Right atrium auricular region (tissue), 2 donors: ENCODE results near the gene PSMD9. TPM values are rescaled to one million over a fixed set of nuclear protein-coding genes. Genes with fewer than 3 reads are reported as not detected.
"Not testable (repeated sequence)": the region's sequence is repeated elsewhere in the genome, so short reads cannot be mapped to it uniquely, and the experiment has no call there.

Experiments used
- DNase-seq: peaks from one replicate; pipeline ENCODE4 v3.0.0-alpha.2; 2019; ENCODE audit warnings: low spot score
- H3K27ac ChIP-seq, 2 donors: fragments of 200-600 bp; sonication (generic); 1 replicate in 1 of 2; 2 replicates in 1 of 2; pipeline ENCODE4 v1.5.1; 2016 to 2019
- H3K27me3 ChIP-seq, 2 donors: fragments of 200-600 bp; sonication (generic); one replicate each; pipeline versions ENCODE4 v1.5.1 to v1.6.0; 2017 to 2019
- H3K36me3 ChIP-seq: fragments of 200-600 bp; sonication (generic); one replicate; pipeline ENCODE4 v1.5.1; 2016
- H3K4me1 ChIP-seq, 2 donors: fragments of 200-600 bp; sonication (generic); one replicate each; pipeline versions ENCODE4 v1.5.1 to v1.6.0; 2017 to 2019
- H3K4me3 ChIP-seq, 2 donors: fragments of 200-600 bp; sonication (generic); 1 replicate in 1 of 2; 2 replicates in 1 of 2; pipeline ENCODE4 v1.5.1; 2017 to 2019; ENCODE audit warnings: mild to moderate bottlenecking in 1 of 2, moderate library complexity in 1 of 2
- H3K9me3 ChIP-seq, 2 donors: fragments of 200-600 bp; sonication (generic); one replicate each; pipeline ENCODE4 v1.5.1; 2019
- total RNA-seq, 2 donors: library from RNA; depleted of rRNA; stranded (reverse); fragments of >200 nt; gene quantifications; one replicate each; pipeline ENCODE4 v1.1.0, GENCODE V29; 2016
- TF ChIP-seq, protein P1 (sequence below), 2 donors: fragments of 200-600 bp; sonication (generic); IDR thresholded peaks; one replicate each; pipeline ENCODE4 v1.5.1; 2019; ENCODE audit warnings: antibody characterized with exemption in 2 of 2

The PSMD9 gene
- total RNA-seq, 2 donors from 2014 or later: 33.2 to 59.2 TPM

- Histone ChIP-seq H3K27ac (no peak overlapping the region), H3K36me3 (no peaks in the 10 kb centered on the region), H3K4me1 (no peaks in the 10 kb centered on the region), H3K9me3 (no peaks in the 10 kb centered on the region), H3K4me3 (no peak overlapping the region), H3K27me3 (no peaks in the 10 kb centered on the region)
- TF ChIP-seq, protein P1, sequence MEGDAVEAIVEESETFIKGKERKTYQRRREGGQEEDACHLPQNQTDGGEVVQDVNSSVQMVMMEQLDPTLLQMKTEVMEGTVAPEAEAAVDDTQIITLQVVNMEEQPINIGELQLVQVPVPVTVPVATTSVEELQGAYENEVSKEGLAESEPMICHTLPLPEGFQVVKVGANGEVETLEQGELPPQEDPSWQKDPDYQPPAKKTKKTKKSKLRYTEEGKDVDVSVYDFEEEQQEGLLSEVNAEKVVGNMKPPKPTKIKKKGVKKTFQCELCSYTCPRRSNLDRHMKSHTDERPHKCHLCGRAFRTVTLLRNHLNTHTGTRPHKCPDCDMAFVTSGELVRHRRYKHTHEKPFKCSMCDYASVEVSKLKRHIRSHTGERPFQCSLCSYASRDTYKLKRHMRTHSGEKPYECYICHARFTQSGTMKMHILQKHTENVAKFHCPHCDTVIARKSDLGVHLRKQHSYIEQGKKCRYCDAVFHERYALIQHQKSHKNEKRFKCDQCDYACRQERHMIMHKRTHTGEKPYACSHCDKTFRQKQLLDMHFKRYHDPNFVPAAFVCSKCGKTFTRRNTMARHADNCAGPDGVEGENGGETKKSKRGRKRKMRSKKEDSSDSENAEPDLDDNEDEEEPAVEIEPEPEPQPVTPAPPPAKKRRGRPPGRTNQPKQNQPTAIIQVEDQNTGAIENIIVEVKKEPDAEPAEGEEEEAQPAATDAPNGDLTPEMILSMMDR (IDR thresholded peaks at IDR 0.05): no peak
- DNase-seq: no peak
Observed at GRCh38 chr12:121883315-121883660, 5.3 kb upstream of the PSMD9 start.

- not testable (repeated sequence) for H3K4me3 ChIP-seq, H3K36me3 ChIP-seq, H3K27me3 ChIP-seq, H3K9me3 ChIP-seq, H3K27ac ChIP-seq, H3K4me1 ChIP-seq, DNase-seq
Observed at GRCh38 chr12:121885129-121885528, 3.5 kb upstream of the PSMD9 start.

DNA sequence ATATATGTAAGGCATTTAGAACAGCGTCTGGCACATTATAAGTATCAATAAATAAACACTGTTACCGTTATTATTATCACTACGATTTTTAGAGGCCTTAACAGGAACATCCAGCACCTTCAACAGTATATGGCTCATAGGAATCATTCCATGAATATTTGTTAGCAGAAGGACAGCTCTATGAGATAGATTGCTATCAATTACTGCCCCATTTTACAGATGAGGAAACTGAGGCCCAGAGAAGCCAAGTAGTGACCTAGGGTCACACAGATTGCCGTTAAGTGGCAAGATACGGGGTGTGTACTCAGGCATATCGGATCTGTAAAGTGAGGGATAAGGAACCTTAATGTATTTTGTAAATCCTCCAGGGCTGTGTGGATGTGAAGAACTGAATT, 510 bp upstream of the PSMD9 start:
- H3K27me3 ChIP-seq: no peaks in the 10 kb centered on the region
- DNase-seq: no peak
- peaks cover 0 to 16% of the 10 kb centered on the region in 2 donors for H3K4me1 ChIP-seq
- peak overlapping the region; percentile 76 to 91 for H3K4me3 ChIP-seq
- H3K27ac ChIP-seq: peak overlapping the region; percentile 90 to 96
- H3K9me3 ChIP-seq: no peaks in the 10 kb centered on the region
- peaks cover 3% of the 10 kb centered on the region for H3K36me3 ChIP-seq
- TF ChIP-seq, protein P1 (IDR thresholded peaks at IDR 0.05): no peak

- H3K4me3 ChIP-seq: peak overlapping the region; percentile 76 to 91
- peaks cover 0 to 20% of the 10 kb centered on the region in 2 donors for H3K4me1 ChIP-seq
- H3K27ac ChIP-seq: peak overlapping the region; percentile 90 to 96
- H3K36me3 ChIP-seq: peaks cover 3% of the 10 kb centered on the region
- DNase-seq: no peak
- TF ChIP-seq, protein P1 (IDR thresholded peaks at IDR 0.05): no peak
- H3K27me3 ChIP-seq: no peaks in the 10 kb centered on the region
- H3K9me3 ChIP-seq: no peaks in the 10 kb centered on the region
Observed at GRCh38 chr12:121889274-121889624, 659 bp downstream of the PSMD9 start.

GRCh38 chr12:121889661-121890060, 1.1 kb downstream of the PSMD9 start:
- H3K4me1 ChIP-seq: peaks cover 0 to 23% of the 10 kb centered on the region in 2 donors
- H3K36me3 ChIP-seq: not testable (repeated sequence)

GRCh38 chr12:121892673-121893561, 4.3 kb downstream of the PSMD9 start:
- no peak overlapping the region for H3K27ac ChIP-seq
- peaks cover 0 to 23% of the 10 kb centered on the region in 2 donors for H3K4me1 ChIP-seq
- no peaks in the 10 kb centered on the region for H3K27me3 ChIP-seq
- H3K36me3 ChIP-seq: peaks cover 28% of the 10 kb centered on the region
- H3K4me3 ChIP-seq: no peak overlapping the region
- no peak for DNase-seq
- TF ChIP-seq, protein P1 (IDR thresholded peaks at IDR 0.05): no peak
- H3K9me3 ChIP-seq: no peaks in the 10 kb centered on the region

More at GRCh38 chr12:121889661-121890060, 1.1 kb downstream of the PSMD9 start:
- not testable (repeated sequence) for H3K27ac ChIP-seq, H3K9me3 ChIP-seq, DNase-seq, H3K27me3 ChIP-seq
- peak overlapping the region; percentile 76 to 91 for H3K4me3 ChIP-seq
